Mucosa of descending colon (tissue), 3 donors: ENCODE measurements around the gene KDM3B. TPM values are rescaled to one million over a fixed set of nuclear protein-coding genes. Genes with fewer than 3 reads are reported as not detected.

Experiments used
- ATAC-seq: fragments of 200-7000 bp; cut with Tn5 transposase; one replicate; pipeline ENCODE4 v1.9.1; 2020; ENCODE audit warnings: mild to moderate bottlenecking, moderate library complexity
- DNase-seq, 3 donors: peaks; one replicate each; pipeline ENCODE4 v3.0.0-alpha.2; 2020
- H3K36me3 ChIP-seq: fragments of 200-600 bp; one replicate; pipeline ENCODE4 v1.8.0; 2021; ENCODE audit warnings: low read depth, mild to moderate bottlenecking
- H3K4me1 ChIP-seq: fragments of 200-600 bp; one replicate; pipeline ENCODE4 v1.8.0; 2021; ENCODE audit warnings: low read depth, mild to moderate bottlenecking
- H3K4me3 ChIP-seq: fragments of 200-600 bp; one replicate; pipeline ENCODE4 v1.8.0; 2021; ENCODE audit warnings: mild to moderate bottlenecking
- H3K9me3 ChIP-seq: fragments of 200-600 bp; one replicate; pipeline ENCODE4 v1.8.0; 2021; ENCODE audit warnings: mild to moderate bottlenecking
- CTCF ChIP-seq: fragments of 200-600 bp; IDR thresholded peaks from one replicate; pipeline ENCODE4 v1.8.0; 2022; ENCODE audit warnings: antibody characterized with exemption, mild to moderate bottlenecking
- intact Hi-C, 2 donors: fragments of 100-400 bp; cut with DNase I in 1 of 2; cut with micrococcal nuclease in 1 of 2; formaldehyde crosslinking; loops; one replicate each; pipeline versions ENCODE4 v1.11.0 to v1.11.1; 2022; cut with DNase I, micrococcal nuclease
- total RNA-seq, 3 donors: library from RNA; stranded (reverse); fragmentation: NEBNext Ultra II Directional in 2 of 3; extraction: Animal tissue kit (Norgen Biotek cat#: 25700) in 2 of 3; gene quantifications; one replicate each; pipeline versions ENCODE4 v1.2.1 to v1.2.4, GENCODE V29; 2021 to 2023
- donor health status: DM: no; HTN: no; CAD: no; lungs with moderate emphysema.
- donor health status: DM: no; HTN: no; CAD: no.
- donor health status: DM: no; HTN: yes; CAD: no.

Gene KDM3B
- total RNA-seq, 3 donors from 2014 or later = 56.6 to 84.3 (median 71.7) TPM

DNA sequence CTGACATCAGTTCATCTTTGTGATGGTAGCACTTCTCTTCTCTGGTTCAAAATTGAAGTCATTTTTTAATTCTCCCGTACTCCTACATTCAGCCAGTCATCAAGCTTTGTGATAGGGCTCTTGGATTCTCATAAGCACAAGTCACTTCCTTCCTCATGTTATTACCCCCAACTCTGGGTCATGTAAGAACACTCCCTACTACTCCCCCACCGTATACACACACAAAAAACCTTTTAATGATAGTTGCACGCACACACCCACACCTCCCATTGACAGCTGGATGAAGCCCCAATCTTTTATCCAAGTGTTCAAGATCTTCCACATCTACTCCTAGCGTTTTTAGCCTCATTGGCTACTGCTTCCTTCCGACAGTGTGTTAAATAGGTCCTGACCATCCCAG, 16.8 kb downstream of the KDM3B start:
- no peaks in the 10 kb centered on the region for H3K9me3 ChIP-seq
- intact Hi-C loops = no loop called here
- peaks cover 8% of the 10 kb centered on the region for H3K4me1 ChIP-seq
- H3K4me3 ChIP-seq = no peak overlapping the region
- H3K36me3 ChIP-seq = no peaks in the 10 kb centered on the region
- no peak for TF ChIP-seq CTCF
- ATAC-seq = peak; percentile 25
- no peak for DNase-seq

DNA sequence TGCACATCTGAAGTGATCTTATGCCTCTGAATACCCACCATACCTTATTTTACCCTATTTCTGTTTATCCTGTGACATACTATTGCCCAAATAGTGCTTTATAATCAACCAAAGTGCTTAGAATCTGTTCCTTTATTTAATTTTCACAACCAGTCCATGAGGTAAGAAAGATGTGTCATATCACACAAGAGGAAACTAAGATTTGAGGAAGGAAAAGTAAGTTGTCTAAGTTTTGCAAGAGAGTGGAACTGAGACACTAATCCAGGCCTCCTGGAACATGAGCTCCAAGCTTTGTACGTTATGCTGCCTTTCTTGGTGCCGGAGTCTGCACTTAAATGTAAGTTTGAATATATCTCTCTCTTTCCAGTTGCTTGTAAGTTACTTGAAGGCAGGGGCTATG, 17.2 kb downstream of the KDM3B start:
- intact Hi-C loops = no loop called here

GRCh38 chr5:138370537-138370936, 18.1 kb downstream of the KDM3B start:
- Histone ChIP-seq H3K36me3 (no peaks in the 10 kb centered on the region), H3K4me3 (no peak overlapping the region), H3K4me1 (peaks cover 8% of the 10 kb centered on the region), H3K9me3 (no peaks in the 10 kb centered on the region)
- intact Hi-C loops = no loop called here
- no peak for DNase-seq
- ATAC-seq = no peak
- TF ChIP-seq CTCF = no peak

More for the DNA sequence above, 17.2 kb downstream of the KDM3B start:
- Histone ChIP-seq H3K4me1 (peaks cover 8% of the 10 kb centered on the region), H3K4me3 (no peak overlapping the region), H3K9me3 (no peaks in the 10 kb centered on the region), H3K36me3 (no peaks in the 10 kb centered on the region)
- no peak for TF ChIP-seq CTCF
- DNase-seq (no peak), ATAC-seq (peak; percentile 43)

GRCh38 chr5:138371454-138371853, 19.0 kb downstream of the KDM3B start:
- Histone ChIP-seq H3K36me3 (no peaks in the 10 kb centered on the region), H3K4me3 (no peak overlapping the region), H3K9me3 (no peaks in the 10 kb centered on the region), H3K4me1 (peaks cover 8% of the 10 kb centered on the region)
- no peak for TF ChIP-seq CTCF
- DNase-seq (no peak), ATAC-seq (no peak)
- intact Hi-C loops = no loop called here

- TF ChIP-seq CTCF = no peak
- Histone ChIP-seq H3K4me1 (peaks cover 2% of the 10 kb centered on the region), H3K4me3 (no peak overlapping the region), H3K9me3 (no peaks in the 10 kb centered on the region), H3K36me3 (no peaks in the 10 kb centered on the region)
- DNase-seq = no peak
- ATAC-seq = no peak
- intact Hi-C loops = no loop called here
Measured at GRCh38 chr5:138372225-138372624, 19.7 kb downstream of the KDM3B start.

GRCh38 chr5:138372653-138373052, 20.2 kb downstream of the KDM3B start:
- no peak for TF ChIP-seq CTCF
- DNase-seq = no peak
- Histone ChIP-seq H3K4me1 (no peaks in the 10 kb centered on the region), H3K36me3 (no peaks in the 10 kb centered on the region), H3K9me3 (no peaks in the 10 kb centered on the region), H3K4me3 (no peak overlapping the region)
- intact Hi-C loops = no loop called here
- no peak for ATAC-seq
